NK-92 (cell line): ENCODE measurements around the gene UCK2.

Experiments used
- DNase-seq: peaks from one replicate; lab custom pipeline; 2025; ENCODE audit not compliant: unreplicated experiment; lab: John Stamatoyannopoulos, UW

The UCK2 gene

GRCh38 chr1:165928075-165928731, 100.8 kb downstream of the UCK2 start:
- no peak for DNase-seq

DNA sequence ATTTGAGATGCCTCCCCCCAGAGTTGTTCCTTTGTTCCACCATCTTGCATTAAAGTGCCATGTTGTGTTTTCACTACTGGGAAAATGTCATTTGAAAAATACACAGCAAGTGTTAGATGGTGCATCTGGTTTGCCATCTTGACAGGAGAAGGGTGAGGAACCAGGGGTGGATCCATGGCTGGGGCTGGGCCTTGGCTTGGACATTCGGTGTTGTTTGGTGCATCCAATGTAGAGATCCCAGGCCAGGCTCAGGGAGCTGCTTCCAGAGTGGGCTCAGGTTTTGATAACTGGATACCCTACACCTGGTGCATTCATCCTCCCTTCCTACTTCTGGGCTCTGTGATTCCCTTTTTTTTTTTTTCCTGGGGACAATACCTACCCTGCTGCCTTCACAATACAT, 103.5 kb downstream of the UCK2 start:
- DNase-seq = no peak

GRCh38 chr1:165933446-165934170, 106.2 kb downstream of the UCK2 start:
- no peak for DNase-seq

DNA sequence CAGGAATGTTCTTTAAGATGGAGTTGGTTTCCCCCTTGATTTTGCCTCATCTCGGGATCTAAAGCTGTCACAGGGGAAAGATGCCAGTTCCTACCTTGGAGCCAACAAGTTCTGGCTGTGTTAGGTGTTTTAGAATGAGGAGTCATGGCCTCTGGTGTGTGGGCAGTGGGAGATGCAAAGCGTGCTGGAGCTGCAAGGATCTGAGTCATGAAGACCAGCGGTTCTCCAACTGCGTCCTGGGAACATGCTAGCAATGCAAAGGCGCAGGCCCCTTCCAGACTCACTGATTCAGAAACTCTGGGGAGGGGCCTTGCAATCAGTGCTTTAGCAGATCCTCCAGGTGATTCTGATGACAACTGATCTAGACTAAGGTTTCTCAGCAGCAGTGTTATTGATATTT, 109.1 kb downstream of the UCK2 start:
- DNase-seq = no peak

DNA sequence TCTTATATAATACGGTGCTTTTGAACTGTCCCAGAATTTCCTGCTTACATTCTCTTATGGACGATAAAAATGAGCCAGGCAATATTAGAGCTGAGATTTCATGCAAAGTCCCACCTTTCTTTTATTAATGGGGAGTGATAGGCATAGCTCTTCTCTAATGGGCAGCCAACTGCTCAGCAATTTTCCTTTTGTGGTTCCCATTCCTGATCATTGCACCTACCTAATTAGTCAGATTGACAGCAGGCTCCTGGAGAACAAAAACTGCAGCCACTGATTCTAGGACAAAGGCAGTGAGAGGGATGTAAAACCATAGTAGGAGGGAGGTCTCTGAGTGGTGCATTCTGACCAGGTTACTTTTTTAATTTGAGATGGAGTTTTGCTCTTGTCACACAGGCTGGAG, 110.4 kb downstream of the UCK2 start:
- DNase-seq = no peak

GRCh38 chr1:165938844-165939243, 111.4 kb downstream of the UCK2 start:
- DNase-seq = no peak

DNA sequence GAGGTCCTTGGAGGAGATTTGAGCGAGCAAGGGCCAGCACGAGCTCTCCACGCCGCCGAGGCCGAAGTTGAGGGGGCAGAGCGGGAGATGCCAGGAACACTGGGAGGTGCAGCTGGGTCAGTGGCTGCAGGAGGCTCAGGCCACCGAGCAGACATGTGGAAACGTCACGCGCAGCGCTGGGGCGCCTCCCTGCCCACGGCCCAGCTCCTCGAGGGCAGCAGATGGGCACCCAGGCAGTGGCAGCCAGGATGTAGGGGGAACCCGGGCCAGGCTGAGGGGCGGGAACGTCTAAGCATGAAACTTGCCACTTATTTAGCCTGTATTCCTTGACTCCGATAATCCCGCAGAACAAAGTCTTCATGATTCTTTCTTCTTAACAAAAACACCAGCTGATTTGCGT, 114.1 kb downstream of the UCK2 start:
- no peak for DNase-seq

DNA sequence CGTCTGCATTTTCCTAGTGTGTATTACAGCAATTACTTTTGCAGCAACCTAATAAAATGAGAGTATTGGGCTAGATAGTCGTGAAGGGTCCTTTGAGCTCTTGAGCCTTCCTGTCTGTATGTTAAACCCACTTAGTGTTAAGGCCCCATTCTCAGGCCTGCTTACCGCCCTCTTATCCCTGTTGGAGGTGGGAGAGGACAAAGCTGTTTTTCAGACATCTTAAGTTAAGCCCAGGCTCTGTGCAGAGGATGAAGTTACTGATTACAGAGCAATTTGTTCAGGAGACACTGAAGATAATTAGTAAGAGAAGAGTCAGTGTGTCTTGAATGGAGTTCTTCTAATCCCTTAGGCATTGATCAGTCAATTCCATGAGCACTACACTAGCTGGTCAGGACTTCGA, 114.6 kb downstream of the UCK2 start:
- DNase-seq = no peak

GRCh38 chr1:165942927-165943597, 115.6 kb downstream of the UCK2 start:
- DNase-seq = no peak

DNA sequence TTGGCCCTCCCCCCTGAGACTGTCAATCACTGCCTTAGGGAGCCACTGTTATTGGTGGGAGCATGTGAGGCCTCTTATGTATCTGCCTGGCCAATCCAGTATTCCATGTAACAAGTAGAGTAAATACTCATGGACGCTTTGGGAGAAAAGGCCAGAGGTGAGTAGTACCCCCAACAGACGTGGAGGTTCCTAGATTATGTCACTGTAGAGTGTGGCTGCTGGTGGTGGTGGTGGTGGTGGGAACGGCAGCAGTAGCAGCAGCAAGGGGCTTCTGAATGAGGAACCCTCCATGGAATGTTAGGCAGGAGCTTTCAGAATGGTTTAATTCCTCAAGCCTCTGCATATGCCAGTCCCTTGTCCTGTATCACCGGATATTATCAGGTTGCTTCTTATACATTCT, 118.5 kb downstream of the UCK2 start:
- DNase-seq = no peak

DNA sequence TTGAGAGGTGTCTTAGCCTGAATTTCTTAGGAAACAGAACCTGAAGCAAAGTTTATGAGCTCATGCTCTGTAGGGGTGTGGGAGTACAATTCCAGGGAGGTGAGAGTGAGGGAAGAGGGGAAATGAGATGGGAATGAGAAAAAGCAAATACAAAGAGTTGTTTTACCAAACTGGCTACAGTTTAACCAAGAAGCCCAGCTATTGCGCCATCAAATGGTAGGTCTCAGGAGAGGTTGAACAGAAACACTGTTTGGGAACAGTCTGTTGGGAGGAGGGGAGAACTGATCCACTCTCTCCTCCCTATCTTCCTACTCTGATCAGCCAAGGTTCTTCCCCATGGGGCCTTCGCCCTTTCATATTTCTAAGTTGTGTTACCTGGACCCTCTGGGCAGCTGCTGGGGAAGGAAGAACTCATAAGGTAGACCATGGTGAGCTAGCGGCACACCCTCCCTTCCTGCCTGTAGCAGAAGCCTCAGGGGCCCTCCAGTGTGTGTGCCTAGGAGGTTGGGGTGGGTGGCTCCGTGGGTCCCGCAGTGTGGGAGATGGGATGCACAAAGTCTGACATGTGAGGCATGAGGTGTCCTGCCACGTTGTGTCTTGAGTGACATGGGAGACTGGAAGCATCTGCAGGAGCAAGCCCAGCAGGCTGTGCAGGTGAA, 120.5 kb downstream of the UCK2 start:
- DNase-seq = no peak

- DNase-seq = no peak
Observed at GRCh38 chr1:165949335-165950130, 122.1 kb downstream of the UCK2 start.

DNA sequence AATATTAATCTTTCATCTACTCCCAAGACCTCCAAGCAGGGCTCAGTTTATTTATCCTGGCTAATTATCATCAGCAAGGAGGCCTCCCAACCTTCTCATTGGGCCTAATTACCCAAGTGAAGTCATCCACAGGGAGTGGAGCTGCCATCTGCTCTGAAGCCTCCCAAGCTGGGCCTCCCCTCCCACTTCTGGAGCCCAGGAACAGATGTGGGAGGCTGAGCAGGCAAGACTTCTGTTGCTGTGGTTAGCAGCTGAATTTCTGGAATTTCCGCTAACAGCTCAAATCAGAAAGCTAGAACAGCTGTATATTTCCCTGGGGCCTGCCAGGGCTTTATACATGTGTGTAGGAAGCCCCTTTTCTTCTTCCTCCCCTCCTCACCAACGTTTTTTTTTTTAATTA, 127.5 kb downstream of the UCK2 start:
- no peak for DNase-seq

GRCh38 chr1:165958306-165958705, 130.9 kb downstream of the UCK2 start:
- DNase-seq = no peak

GRCh38 chr1:165960136-165960535, 132.7 kb downstream of the UCK2 start:
- no peak for DNase-seq

DNA sequence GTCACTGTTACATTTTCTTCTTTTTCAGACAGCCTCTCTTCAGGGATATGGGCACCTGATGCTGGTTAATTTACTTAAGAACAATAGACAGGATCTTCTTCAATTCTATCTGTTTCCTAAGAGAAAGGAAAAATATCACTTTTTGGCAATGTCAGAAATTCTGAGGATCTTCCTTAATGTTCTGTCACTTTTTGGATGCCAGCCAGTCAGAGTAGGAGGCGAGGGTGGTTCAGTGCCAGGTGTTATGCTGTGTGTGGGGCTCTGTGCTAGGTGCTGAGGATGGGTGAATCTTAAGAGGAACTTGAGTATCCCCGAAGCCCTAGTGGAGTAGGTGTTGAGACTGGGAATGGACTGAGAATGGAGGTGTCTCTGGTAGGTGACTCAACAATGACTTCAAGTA, 133.5 kb downstream of the UCK2 start:
- no peak for DNase-seq
